HEK293 (cell line): Measurements from ENCODE around the gene PLD4.

Experiments
- KLF10 ChIP-seq: fragments of 450-650 bp; IDR thresholded peaks from 2 replicates; pipeline ENCODE4 v1.5.1; 2018; ENCODE audit warnings: missing biosample characterization, mild to moderate bottlenecking, missing genetic modification characterization
- ZNF239 ChIP-seq: fragments of 450-650 bp; formaldehyde crosslinking; IDR thresholded peaks from 2 replicates; pipeline ENCODE4 v1.5.1; 2016; ENCODE audit warnings: missing biosample characterization, missing genetic modification characterization
- ZNF292 ChIP-seq: fragments of 450-650 bp; formaldehyde crosslinking; IDR thresholded peaks from 2 replicates; pipeline ENCODE4 v1.5.1; 2016; ENCODE audit warnings: low read depth, missing biosample characterization, missing genetic modification characterization, borderline replicate concordance
- ZNF302 ChIP-seq: fragments of 450-650 bp; formaldehyde crosslinking; IDR thresholded peaks from 2 replicates; pipeline ENCODE4 v1.5.1; 2016; ENCODE audit warnings: missing biosample characterization, missing genetic modification characterization, low read depth
- ZNF423 ChIP-seq: fragments of 450-650 bp; formaldehyde crosslinking; IDR thresholded peaks from 2 replicates; pipeline ENCODE4 v1.5.1; 2016; ENCODE audit warnings: missing biosample characterization, missing genetic modification characterization
- ZNF510 ChIP-seq: fragments of 450-650 bp; formaldehyde crosslinking; IDR thresholded peaks from 2 replicates; pipeline ENCODE4 v1.5.1; 2018; ENCODE audit warnings: mild to moderate bottlenecking, missing genetic modification characterization, missing biosample characterization; ENCODE audit not compliant: insufficient replicate concordance
- ZNF654 ChIP-seq: fragments of 450-650 bp; formaldehyde crosslinking; IDR thresholded peaks from 2 replicates; pipeline ENCODE4 v1.5.1; 2016; ENCODE audit warnings: low read depth, missing biosample characterization, missing genetic modification characterization
- ZNF747 ChIP-seq: fragments of 450-650 bp; formaldehyde crosslinking; IDR thresholded peaks from 2 replicates; pipeline ENCODE4 v1.5.1; 2016; ENCODE audit warnings: missing biosample characterization, missing genetic modification characterization
- TF ChIP-seq, protein P1 (sequence below): fragments of 450-650 bp; formaldehyde crosslinking; IDR thresholded peaks from 2 replicates; pipeline ENCODE4 v1.5.1; 2016; ENCODE audit warnings: missing biosample characterization, missing genetic modification characterization
- TF ChIP-seq, protein P2 (sequence below): fragments of 450-650 bp; formaldehyde crosslinking; IDR thresholded peaks from 2 replicates; pipeline ENCODE4 v1.5.1; 2016; ENCODE audit warnings: missing biosample characterization, missing genetic modification characterization
- TF ChIP-seq, protein P3 (sequence below): fragments of 450-650 bp; formaldehyde crosslinking; IDR thresholded peaks from 2 replicates; pipeline ENCODE4 v1.5.1; 2016; ENCODE audit warnings: missing biosample characterization, missing genetic modification characterization
- TF ChIP-seq, protein P4 (sequence below): fragments of 450-650 bp; formaldehyde crosslinking; IDR thresholded peaks from 2 replicates; pipeline ENCODE4 v1.5.1; 2016; ENCODE audit warnings: missing biosample characterization, missing genetic modification characterization, low read depth

DNA sequence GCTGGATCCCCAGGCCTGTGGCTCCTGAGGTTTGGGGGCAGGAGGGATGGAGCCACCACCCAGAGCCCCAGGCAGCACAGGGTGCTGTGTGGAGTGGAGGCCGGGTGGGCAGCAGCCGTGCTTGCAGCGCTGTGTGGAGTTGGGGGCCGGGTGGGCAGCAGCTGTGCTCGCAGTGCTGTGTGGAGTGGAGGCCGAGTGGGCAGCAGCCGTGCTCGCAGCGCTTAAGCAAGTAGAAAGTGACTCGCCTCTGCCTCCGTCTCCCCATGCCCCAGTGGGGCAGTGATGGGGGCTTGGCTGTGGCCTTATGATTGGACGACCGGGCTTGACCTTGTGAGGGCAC is 49.3 kb upstream of the PLD4 start:
- TF ChIP-seq, protein P1, sequence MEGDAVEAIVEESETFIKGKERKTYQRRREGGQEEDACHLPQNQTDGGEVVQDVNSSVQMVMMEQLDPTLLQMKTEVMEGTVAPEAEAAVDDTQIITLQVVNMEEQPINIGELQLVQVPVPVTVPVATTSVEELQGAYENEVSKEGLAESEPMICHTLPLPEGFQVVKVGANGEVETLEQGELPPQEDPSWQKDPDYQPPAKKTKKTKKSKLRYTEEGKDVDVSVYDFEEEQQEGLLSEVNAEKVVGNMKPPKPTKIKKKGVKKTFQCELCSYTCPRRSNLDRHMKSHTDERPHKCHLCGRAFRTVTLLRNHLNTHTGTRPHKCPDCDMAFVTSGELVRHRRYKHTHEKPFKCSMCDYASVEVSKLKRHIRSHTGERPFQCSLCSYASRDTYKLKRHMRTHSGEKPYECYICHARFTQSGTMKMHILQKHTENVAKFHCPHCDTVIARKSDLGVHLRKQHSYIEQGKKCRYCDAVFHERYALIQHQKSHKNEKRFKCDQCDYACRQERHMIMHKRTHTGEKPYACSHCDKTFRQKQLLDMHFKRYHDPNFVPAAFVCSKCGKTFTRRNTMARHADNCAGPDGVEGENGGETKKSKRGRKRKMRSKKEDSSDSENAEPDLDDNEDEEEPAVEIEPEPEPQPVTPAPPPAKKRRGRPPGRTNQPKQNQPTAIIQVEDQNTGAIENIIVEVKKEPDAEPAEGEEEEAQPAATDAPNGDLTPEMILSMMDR (tag by site-specific recombination): no peak
- TF ChIP-seq KLF10 (tag by site-specific recombination): no peak
- TF ChIP-seq, protein P2, sequence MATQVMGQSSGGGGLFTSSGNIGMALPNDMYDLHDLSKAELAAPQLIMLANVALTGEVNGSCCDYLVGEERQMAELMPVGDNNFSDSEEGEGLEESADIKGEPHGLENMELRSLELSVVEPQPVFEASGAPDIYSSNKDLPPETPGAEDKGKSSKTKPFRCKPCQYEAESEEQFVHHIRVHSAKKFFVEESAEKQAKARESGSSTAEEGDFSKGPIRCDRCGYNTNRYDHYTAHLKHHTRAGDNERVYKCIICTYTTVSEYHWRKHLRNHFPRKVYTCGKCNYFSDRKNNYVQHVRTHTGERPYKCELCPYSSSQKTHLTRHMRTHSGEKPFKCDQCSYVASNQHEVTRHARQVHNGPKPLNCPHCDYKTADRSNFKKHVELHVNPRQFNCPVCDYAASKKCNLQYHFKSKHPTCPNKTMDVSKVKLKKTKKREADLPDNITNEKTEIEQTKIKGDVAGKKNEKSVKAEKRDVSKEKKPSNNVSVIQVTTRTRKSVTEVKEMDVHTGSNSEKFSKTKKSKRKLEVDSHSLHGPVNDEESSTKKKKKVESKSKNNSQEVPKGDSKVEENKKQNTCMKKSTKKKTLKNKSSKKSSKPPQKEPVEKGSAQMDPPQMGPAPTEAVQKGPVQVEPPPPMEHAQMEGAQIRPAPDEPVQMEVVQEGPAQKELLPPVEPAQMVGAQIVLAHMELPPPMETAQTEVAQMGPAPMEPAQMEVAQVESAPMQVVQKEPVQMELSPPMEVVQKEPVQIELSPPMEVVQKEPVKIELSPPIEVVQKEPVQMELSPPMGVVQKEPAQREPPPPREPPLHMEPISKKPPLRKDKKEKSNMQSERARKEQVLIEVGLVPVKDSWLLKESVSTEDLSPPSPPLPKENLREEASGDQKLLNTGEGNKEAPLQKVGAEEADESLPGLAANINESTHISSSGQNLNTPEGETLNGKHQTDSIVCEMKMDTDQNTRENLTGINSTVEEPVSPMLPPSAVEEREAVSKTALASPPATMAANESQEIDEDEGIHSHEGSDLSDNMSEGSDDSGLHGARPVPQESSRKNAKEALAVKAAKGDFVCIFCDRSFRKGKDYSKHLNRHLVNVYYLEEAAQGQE (tag by site-specific recombination): no peak
- TF ChIP-seq ZNF302 (tag by site-specific recombination): no peak
- TF ChIP-seq ZNF654 (tag by site-specific recombination): no peak
- TF ChIP-seq, protein P3, sequence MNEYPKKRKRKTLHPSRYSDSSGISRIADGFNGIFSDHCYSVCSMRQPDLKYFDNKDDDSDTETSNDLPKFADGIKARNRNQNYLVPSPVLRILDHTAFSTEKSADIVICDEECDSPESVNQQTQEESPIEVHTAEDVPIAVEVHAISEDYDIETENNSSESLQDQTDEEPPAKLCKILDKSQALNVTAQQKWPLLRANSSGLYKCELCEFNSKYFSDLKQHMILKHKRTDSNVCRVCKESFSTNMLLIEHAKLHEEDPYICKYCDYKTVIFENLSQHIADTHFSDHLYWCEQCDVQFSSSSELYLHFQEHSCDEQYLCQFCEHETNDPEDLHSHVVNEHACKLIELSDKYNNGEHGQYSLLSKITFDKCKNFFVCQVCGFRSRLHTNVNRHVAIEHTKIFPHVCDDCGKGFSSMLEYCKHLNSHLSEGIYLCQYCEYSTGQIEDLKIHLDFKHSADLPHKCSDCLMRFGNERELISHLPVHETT (tag by site-specific recombination): no peak
- TF ChIP-seq ZNF423 (tag by site-specific recombination): no peak
- TF ChIP-seq, protein P4, sequence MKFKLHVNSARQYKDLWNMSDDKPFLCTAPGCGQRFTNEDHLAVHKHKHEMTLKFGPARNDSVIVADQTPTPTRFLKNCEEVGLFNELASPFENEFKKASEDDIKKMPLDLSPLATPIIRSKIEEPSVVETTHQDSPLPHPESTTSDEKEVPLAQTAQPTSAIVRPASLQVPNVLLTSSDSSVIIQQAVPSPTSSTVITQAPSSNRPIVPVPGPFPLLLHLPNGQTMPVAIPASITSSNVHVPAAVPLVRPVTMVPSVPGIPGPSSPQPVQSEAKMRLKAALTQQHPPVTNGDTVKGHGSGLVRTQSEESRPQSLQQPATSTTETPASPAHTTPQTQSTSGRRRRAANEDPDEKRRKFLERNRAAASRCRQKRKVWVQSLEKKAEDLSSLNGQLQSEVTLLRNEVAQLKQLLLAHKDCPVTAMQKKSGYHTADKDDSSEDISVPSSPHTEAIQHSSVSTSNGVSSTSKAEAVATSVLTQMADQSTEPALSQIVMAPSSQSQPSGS (tag by site-specific recombination): no peak
- no peak for TF ChIP-seq ZNF747 (tag by site-specific recombination)
- no peak for TF ChIP-seq ZNF292 (tag by site-specific recombination)
- TF ChIP-seq ZNF510 (tag by site-specific recombination): no peak
- TF ChIP-seq ZNF239 (tag by site-specific recombination): no peak
